ENCODE data around the gene TTLL10.

Gene TTLL10

GRCh38 chr1:1173793-1174415 is at the start of gene TTLL10:
Gene TTLL10, plus strand, starts transcription at chr1:1173880. Its CDS starts 5,336 bp downstream, at chr1:1179216.
- DNase-seq = peak in 1 of 2 experiments; percentile 24

- no peak for DNase-seq
Observed at GRCh38 chr1:1124508-1124785, 49.2 kb upstream of the TTLL10 start.

GRCh38 chr1:1124786-1125642 is 48.7 kb upstream of the TTLL10 start:
- no peak for DNase-seq

- DNase-seq = no peak
Observed at GRCh38 chr1:1125945-1126344, 47.7 kb upstream of the TTLL10 start.

- DNase-seq = no peak
Observed at GRCh38 chr1:1127551-1128451, 45.9 kb upstream of the TTLL10 start.

GRCh38 chr1:1128454-1129139 is 45.1 kb upstream of the TTLL10 start:
- no peak for DNase-seq

- DNase-seq = no peak
Observed at GRCh38 chr1:1129381-1129821, 44.3 kb upstream of the TTLL10 start.

GRCh38 chr1:1130206-1131120 is 43.2 kb upstream of the TTLL10 start:
- DNase-seq = no peak

- no peak for DNase-seq
Observed at GRCh38 chr1:1132042-1132950, 41.4 kb upstream of the TTLL10 start.

- DNase-seq = no peak
Observed at GRCh38 chr1:1132956-1133750, 40.5 kb upstream of the TTLL10 start.

- no peak for DNase-seq
Observed at GRCh38 chr1:1134300-1134970, 39.2 kb upstream of the TTLL10 start.

- DNase-seq = no peak
Observed at GRCh38 chr1:1135339-1136136, 38.1 kb upstream of the TTLL10 start.

GRCh38 chr1:1136547-1137230 is 37.0 kb upstream of the TTLL10 start:
- no peak for DNase-seq

- DNase-seq = peak; percentile 71 to 77
Observed at GRCh38 chr1:1137256-1138045, 36.2 kb upstream of the TTLL10 start.

GRCh38 chr1:1140673-1141072 is 33.0 kb upstream of the TTLL10 start:
- DNase-seq = no peak

- DNase-seq = no peak
Observed at GRCh38 chr1:1141244-1141910, 32.3 kb upstream of the TTLL10 start.

Data from activated CD4-positive, alpha-beta T cell treated with anti-CD3 and anti-CD28 coated beads, Interleukin-2, amount 50 U/mL, for 48 hours (primary cell).